AG09319 (cell line): ENCODE data around the gene TGFB2.

ENCODE experiments used
- DNase-seq: peaks from one replicate; pipeline ENCODE4 v3.0.0-alpha.2; 2010; ENCODE audit warnings: low read depth; ENCODE audit errors: extremely low read depth
- CTCF ChIP-seq: IDR thresholded peaks from 2 replicates; pipeline ENCODE4 v1.5.1; 2011; ENCODE audit warnings: low read depth, mild to moderate bottlenecking, inconsistent platforms, low read length, moderate library complexity

TGFB2 gene

GRCh38 chr1:218336328-218336727 lies 8.8 kb upstream of the TGFB2 start:
- no peak for DNase-seq
- TF ChIP-seq CTCF, result no peak

- peak; percentile 63 for TF ChIP-seq CTCF
- DNase-seq, result no peak
Observed at GRCh38 chr1:218339267-218339831, 5.8 kb upstream of the TGFB2 start.

GRCh38 chr1:218341325-218341724 lies 3.8 kb upstream of the TGFB2 start:
- no peak for TF ChIP-seq CTCF
- no peak for DNase-seq

GRCh38 chr1:218342091-218342490 lies 3.0 kb upstream of the TGFB2 start:
- DNase-seq, result no peak
- no peak for TF ChIP-seq CTCF

- TF ChIP-seq CTCF, result no peak
- no peak for DNase-seq
Observed at GRCh38 chr1:218345673-218346390, 696 bp downstream of the TGFB2 start.

GRCh38 chr1:218346391-218347204 lies 1.5 kb downstream of the TGFB2 start:
- TF ChIP-seq CTCF, result no peak
- no peak for DNase-seq

GRCh38 chr1:218347336-218347722 lies 2.2 kb downstream of the TGFB2 start:
- no peak for DNase-seq
- peak; percentile 18; the same call in 1 of the 2 replicates for TF ChIP-seq CTCF
